HFFc6 (cell line): Measurements from ENCODE around the gene PSAPL1. TPM values are rescaled to one million over a fixed set of nuclear protein-coding genes. Genes with fewer than 3 reads are reported as not detected.

Source experiments
- DNase-seq: peaks from one replicate; pipeline ENCODE4 v3.0.0-alpha.2; 2018
- H3K27ac Mint-ChIP-seq: 2 replicates; pipeline ENCODE4 v1.8.0; 2020; ENCODE audit warnings: mild to moderate bottlenecking, mixed read lengths
- H3K27me3 Mint-ChIP-seq: 2 replicates; pipeline ENCODE4 v1.8.0; 2021; ENCODE audit warnings: mild to moderate bottlenecking, moderate library complexity, mixed read lengths; ENCODE audit not compliant: insufficient read depth
- H3K36me3 Mint-ChIP-seq: 2 replicates; pipeline ENCODE4 v1.8.0; 2021; ENCODE audit warnings: low read depth, mixed read lengths
- H3K4me1 Mint-ChIP-seq: 2 replicates; pipeline ENCODE4 v1.8.0; 2020; ENCODE audit warnings: low read depth, mixed read lengths
- H3K4me3 Mint-ChIP-seq: 2 replicates; pipeline ENCODE4 v1.8.0; 2020; ENCODE audit warnings: mild to moderate bottlenecking, moderate library complexity, mixed read lengths
- H3K9me3 Mint-ChIP-seq: 2 replicates; pipeline ENCODE4 v1.8.0; 2020; ENCODE audit warnings: mild to moderate bottlenecking, mixed read lengths
- CTCF ChIP-seq: fragments of 200-600 bp; sonication (generic); IDR thresholded peaks from 2 replicates; pipeline ENCODE4 v1.5.0; 2021; ENCODE audit warnings: antibody characterized with exemption, mild to moderate bottlenecking
- total RNA-seq, 6 experiments: library from RNA; stranded (reverse); fragmentation: NEBNext Ultra II Directional; extraction: Animal tissue kit (Norgen Biotek cat#: 25700); gene quantifications; 2 replicates in 1 of 6; 3 replicates in 5 of 6; pipeline ENCODE4 v1.2.3, GENCODE V29; 2021

PSAPL1 gene
- total RNA-seq, 6 experiments from 2014 or later, result not detected

- H3K4me3 Mint-ChIP-seq, result no peak overlapping the region
- no peak for TF ChIP-seq CTCF
These were observed 17.8 kb downstream of the PSAPL1 start for GRCh38 chr4:7416745-7417432.

GRCh38 chr4:7415927-7416686 is 18.6 kb downstream of the PSAPL1 start:
- H3K9me3 Mint-ChIP-seq, result peaks cover 3% of the 10 kb centered on the region; the same call in 1 of the 2 replicates
- peaks cover 48% of the 10 kb centered on the region for H3K27me3 Mint-ChIP-seq
- H3K4me3 Mint-ChIP-seq, result no peak overlapping the region
- H3K27ac Mint-ChIP-seq, result no peak overlapping the region
- H3K4me1 Mint-ChIP-seq, result no peaks in the 10 kb centered on the region
- no peak for TF ChIP-seq CTCF
- H3K36me3 Mint-ChIP-seq, result no peaks in the 10 kb centered on the region
- no peak for DNase-seq

More at GRCh38 chr4:7416745-7417432, 17.8 kb downstream of the PSAPL1 start:
- no peaks in the 10 kb centered on the region for H3K36me3 Mint-ChIP-seq
- no peak for DNase-seq
- no peaks in the 10 kb centered on the region for H3K4me1 Mint-ChIP-seq
- H3K9me3 Mint-ChIP-seq, result peaks cover 3% of the 10 kb centered on the region; the same call in 1 of the 2 replicates
- H3K27ac Mint-ChIP-seq, result no peak overlapping the region
- H3K27me3 Mint-ChIP-seq, result peaks cover 48% of the 10 kb centered on the region

- H3K4me1 Mint-ChIP-seq, result no peaks in the 10 kb centered on the region
- DNase-seq, result no peak
- peaks cover 3% of the 10 kb centered on the region; the same call in 1 of the 2 replicates for H3K9me3 Mint-ChIP-seq
- no peak overlapping the region for H3K4me3 Mint-ChIP-seq
- no peak overlapping the region for H3K27ac Mint-ChIP-seq
- no peak for TF ChIP-seq CTCF
- H3K36me3 Mint-ChIP-seq, result no peaks in the 10 kb centered on the region
- peaks cover 44% of the 10 kb centered on the region for H3K27me3 Mint-ChIP-seq
These were observed 19.8 kb downstream of the PSAPL1 start for GRCh38 chr4:7414736-7415510.

GRCh38 chr4:7414046-7414445 is 20.7 kb downstream of the PSAPL1 start:
- no peak overlapping the region for H3K4me3 Mint-ChIP-seq
- no peak for TF ChIP-seq CTCF
- peaks cover 3% of the 10 kb centered on the region; the same call in 1 of the 2 replicates for H3K9me3 Mint-ChIP-seq
- no peak for DNase-seq
- H3K4me1 Mint-ChIP-seq, result no peaks in the 10 kb centered on the region
- H3K27ac Mint-ChIP-seq, result no peak overlapping the region
- no peaks in the 10 kb centered on the region; the same call in 1 of the 2 replicates for H3K36me3 Mint-ChIP-seq
- peaks cover 43% of the 10 kb centered on the region for H3K27me3 Mint-ChIP-seq

- peaks cover 8% of the 10 kb centered on the region; the same call in 1 of the 2 replicates for H3K9me3 Mint-ChIP-seq
- H3K4me1 Mint-ChIP-seq, result no peaks in the 10 kb centered on the region
- H3K27me3 Mint-ChIP-seq, result peaks cover 42% of the 10 kb centered on the region
- DNase-seq, result no peak
- H3K4me3 Mint-ChIP-seq, result no peak overlapping the region
- TF ChIP-seq CTCF, result no peak
- peaks cover 7% of the 10 kb centered on the region; the same call in 1 of the 2 replicates for H3K36me3 Mint-ChIP-seq
- no peak overlapping the region for H3K27ac Mint-ChIP-seq
These were observed 22.2 kb downstream of the PSAPL1 start for GRCh38 chr4:7412554-7412912.
